Urothelium cell line (cell line): ENCODE measurements around the gene GABRB3.
A peak's percentile ranks its signal among the peaks of the same experiment; 100 is the strongest.

Experiments
- DNase-seq: peaks from one replicate; pipeline ENCODE4 v3.0.0; 2011; ENCODE audit warnings: low spot score, mixed read lengths
- FAIRE-seq: peaks from 2 replicates; lab custom pipeline; 2011; peaks lifted over from hg19 to GRCh38; lab: Jason Lieb, UNC

The GABRB3 gene

GRCh38 chr15:26634319-26634718 is 138.5 kb downstream of the GABRB3 start:
- FAIRE-seq = no peak
- no peak for DNase-seq

GRCh38 chr15:26632500-26632899 is 140.4 kb downstream of the GABRB3 start:
- no peak for FAIRE-seq
- DNase-seq = no peak

- FAIRE-seq = no peak
Observed at GRCh38 chr15:26631894-26632293, 141.0 kb downstream of the GABRB3 start.

GRCh38 chr15:26630857-26631256 is 142.0 kb downstream of the GABRB3 start:
- no peak for FAIRE-seq
- DNase-seq = no peak

More at GRCh38 chr15:26631894-26632293, 141.0 kb downstream of the GABRB3 start:
- DNase-seq = no peak

GRCh38 chr15:26628879-26629529 is 143.9 kb downstream of the GABRB3 start:
- DNase-seq = peak; percentile 86

GRCh38 chr15:26628071-26628470 is 144.8 kb downstream of the GABRB3 start:
- DNase-seq (no peak), FAIRE-seq (no peak)

More at GRCh38 chr15:26628879-26629529, 143.9 kb downstream of the GABRB3 start:
- FAIRE-seq = no peak

- no peak for DNase-seq
- FAIRE-seq = no peak
Observed at GRCh38 chr15:26624128-26624527, 148.7 kb downstream of the GABRB3 start.

GRCh38 chr15:26623071-26623470 is 149.8 kb downstream of the GABRB3 start:
- FAIRE-seq = no peak
- peak; percentile 15 for DNase-seq

- no peak for FAIRE-seq
- no peak for DNase-seq
Observed at GRCh38 chr15:26621816-26622215, 151.1 kb downstream of the GABRB3 start.

GRCh38 chr15:26620528-26621458 is 152.1 kb downstream of the GABRB3 start:
- DNase-seq (no peak), FAIRE-seq (peak; percentile 69)

GRCh38 chr15:26615927-26616302 is 157.0 kb downstream of the GABRB3 start:
- DNase-seq (no peak), FAIRE-seq (no peak)

GRCh38 chr15:26615188-26615926 is 157.5 kb downstream of the GABRB3 start:
- FAIRE-seq (no peak), DNase-seq (no peak)

GRCh38 chr15:26614734-26615133 is 158.1 kb downstream of the GABRB3 start:
- DNase-seq = no peak
- no peak for FAIRE-seq

- DNase-seq (no peak), FAIRE-seq (no peak)
Observed at GRCh38 chr15:26598704-26599103, 174.2 kb downstream of the GABRB3 start.

- FAIRE-seq (no peak), DNase-seq (no peak)
Observed at GRCh38 chr15:26595611-26596010, 177.3 kb downstream of the GABRB3 start.

GRCh38 chr15:26590676-26591075 is 182.2 kb downstream of the GABRB3 start:
- no peak for FAIRE-seq

GRCh38 chr15:26582840-26583239 is 190.0 kb downstream of the GABRB3 start:
- DNase-seq = no peak
- FAIRE-seq = no peak

More at GRCh38 chr15:26590676-26591075, 182.2 kb downstream of the GABRB3 start:
- no peak for DNase-seq

- FAIRE-seq = no peak
- DNase-seq = peak; percentile 10
Observed at GRCh38 chr15:26580943-26581342, 191.9 kb downstream of the GABRB3 start.

GRCh38 chr15:26572602-26573350 is 200.1 kb downstream of the GABRB3 start:
- DNase-seq (no peak), FAIRE-seq (no peak)

GRCh38 chr15:26571346-26571745 is 201.5 kb downstream of the GABRB3 start:
- DNase-seq = no peak

More at GRCh38 chr15:26571346-26571745, 201.5 kb downstream of the GABRB3 start:
- FAIRE-seq = no peak
